GM04503 (cell line): ENCODE data around the gene PRPH2.

ENCODE experiments used
- DNase-seq: peaks from one replicate; pipeline ENCODE4 v3.0.0-alpha.2; 2012; ENCODE audit warnings: low read depth

PRPH2 gene, protein sequence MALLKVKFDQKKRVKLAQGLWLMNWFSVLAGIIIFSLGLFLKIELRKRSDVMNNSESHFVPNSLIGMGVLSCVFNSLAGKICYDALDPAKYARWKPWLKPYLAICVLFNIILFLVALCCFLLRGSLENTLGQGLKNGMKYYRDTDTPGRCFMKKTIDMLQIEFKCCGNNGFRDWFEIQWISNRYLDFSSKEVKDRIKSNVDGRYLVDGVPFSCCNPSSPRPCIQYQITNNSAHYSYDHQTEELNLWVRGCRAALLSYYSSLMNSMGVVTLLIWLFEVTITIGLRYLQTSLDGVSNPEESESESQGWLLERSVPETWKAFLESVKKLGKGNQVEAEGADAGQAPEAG

DNA sequence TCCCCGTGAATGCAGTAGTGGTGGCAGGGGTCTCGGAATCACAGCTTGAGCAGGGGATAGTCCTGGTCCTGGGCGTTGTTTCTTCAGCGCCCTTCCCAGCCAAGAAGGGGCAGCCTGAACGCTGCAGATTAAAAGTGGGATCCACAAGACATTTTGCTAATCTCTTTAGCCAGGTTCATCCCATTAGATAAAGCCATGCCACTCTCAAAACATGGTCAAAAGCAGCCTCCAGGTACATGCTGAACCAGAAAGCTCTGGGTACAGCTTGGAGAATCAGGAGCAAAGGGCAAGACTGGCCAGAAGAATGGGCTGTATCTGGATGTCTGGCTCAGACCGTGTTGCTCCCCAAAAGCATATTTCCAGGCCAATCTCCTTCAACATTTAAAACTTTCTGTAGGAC is at the start of gene PRPH2:
TSS of gene PRPH2 (minus strand) at position 101 of the 400 bp plus-strand sequence. CDS start 263 bp downstream, outside the sequence.
- no peak for DNase-seq

DNA sequence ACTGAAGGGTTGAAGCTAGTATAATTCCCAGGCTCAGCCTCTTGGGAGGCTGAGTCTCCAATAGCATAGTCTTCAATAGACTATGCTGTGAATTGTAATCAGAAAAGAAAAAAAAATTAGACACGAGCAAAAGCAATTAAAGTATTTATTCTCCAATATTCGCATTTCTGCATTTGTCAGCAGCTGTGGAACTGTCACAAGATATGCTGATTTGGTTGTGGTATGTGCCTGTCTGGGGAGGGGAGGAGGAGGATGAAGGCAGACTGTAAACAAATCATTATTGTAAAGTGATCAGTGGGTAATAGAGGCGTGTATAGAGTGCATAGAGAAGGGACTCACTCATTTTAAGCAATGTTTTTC is 49.3 kb upstream of the PRPH2 start:
- DNase-seq, result no peak

DNA sequence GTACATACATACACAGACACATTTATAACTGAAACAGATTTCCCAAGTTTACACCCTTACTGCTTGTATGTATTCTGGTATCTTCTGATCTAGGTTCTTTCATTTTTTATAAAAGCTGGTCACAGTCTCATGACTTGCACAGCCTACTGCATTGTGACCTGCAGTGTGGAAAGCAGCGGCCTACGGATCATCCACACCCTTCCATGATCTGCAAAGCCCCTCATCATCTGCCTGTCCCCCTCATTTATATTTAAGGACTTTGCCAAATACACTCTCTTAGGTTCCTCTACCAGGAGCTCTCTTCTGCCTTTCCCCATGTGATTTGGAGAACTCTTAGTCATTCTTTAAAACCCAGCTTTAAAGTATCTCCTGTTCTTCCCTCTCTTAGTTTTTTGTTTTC is 47.4 kb upstream of the PRPH2 start:
- no peak for DNase-seq

DNA sequence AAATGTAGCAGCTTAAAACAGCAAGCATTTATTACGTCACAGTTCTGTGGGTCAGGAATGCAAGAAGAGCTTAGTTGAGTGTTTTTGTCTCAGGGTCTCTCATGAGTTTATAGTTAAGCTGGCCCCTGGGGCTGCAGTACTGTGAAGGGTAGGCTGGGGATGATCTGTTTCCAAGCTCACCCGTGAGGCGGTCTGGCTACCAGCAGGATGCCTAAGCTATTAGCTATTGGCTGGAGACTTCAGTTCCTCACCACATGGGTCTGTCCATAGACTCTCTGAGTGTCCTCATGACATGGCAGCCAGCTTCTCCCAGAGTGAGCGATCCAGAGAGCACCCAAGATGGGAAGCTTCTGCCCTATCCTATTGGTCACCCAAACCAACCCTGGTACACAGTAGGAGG is 46.7 kb upstream of the PRPH2 start:
- no peak for DNase-seq

DNA sequence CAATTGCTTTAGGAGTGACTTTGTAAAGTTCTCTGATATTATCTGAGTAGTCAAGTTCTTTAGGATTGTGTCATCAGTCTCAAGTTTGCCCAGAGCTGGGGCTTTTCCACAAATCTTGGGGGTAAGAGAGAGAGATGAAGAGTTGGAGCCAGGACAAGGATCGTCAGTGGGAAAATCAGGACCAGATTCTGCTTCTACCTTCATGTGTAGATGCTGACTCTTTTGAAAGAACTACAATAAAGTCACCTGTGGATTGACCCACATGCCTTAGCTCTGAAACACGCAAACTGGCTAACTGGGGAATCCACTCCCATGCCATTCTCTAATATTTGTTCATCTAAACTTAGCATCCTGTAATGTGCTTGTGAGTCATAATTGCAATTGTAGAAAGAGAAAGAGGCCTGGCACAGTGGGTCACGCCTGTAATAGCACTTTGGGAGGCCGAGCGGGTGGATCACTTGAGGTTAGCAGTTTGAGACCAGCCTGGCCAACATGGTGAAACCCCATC is 43.8 kb upstream of the PRPH2 start:
- DNase-seq, result no peak

DNA sequence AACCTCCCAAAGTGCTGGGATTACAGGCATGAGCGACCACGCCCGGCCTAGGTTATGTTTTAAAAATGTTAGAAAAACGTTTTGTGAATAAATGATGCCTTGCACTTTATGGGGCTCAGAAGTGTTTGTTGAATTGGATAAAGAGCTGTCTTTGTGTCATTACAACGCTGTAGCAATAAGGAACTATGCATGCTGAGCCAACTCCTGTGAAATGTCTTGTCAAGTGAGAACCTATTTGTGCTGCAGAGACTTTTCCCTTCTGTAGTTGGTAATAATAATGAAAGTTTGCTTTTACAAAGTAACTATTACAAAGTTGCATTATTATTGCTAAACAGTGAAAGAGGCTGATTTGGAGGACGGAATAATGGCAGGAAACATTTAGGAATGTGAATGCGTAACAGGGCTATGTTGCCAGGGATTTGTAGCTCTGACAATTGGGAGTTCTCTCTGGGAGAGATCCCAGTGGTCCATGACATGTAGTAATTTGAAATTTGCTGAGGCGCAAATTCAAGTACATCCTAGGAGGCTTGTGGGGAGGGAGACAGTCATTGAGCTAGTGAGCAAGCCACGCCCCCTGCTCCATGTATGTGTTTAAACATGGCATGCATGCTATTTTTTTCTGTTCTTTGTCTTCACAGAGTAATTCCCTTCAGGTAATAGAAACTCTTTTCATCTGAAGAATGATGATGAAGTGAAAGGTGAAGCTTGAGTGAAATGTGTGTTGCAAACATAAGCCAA is 42.7 kb upstream of the PRPH2 start:
- no peak for DNase-seq

DNA sequence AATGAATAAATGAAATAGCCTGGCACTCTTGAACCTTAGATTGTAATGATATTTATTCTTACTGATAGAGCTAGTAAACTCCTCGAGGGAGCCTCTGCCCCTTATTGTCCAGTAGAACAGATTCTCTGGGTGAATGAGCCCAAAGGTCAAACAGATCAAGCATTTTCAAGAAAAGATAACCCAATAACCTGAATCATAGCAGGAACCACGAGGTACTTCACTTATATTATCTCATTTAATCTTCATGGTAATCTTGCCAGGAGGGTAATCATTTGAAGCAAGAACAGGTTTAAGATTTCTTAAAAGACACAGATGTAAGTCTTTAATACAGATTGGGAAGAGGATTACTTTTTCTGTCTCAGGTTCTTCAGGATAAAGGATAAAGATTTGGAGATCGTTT is 40.6 kb upstream of the PRPH2 start:
- no peak for DNase-seq

DNA sequence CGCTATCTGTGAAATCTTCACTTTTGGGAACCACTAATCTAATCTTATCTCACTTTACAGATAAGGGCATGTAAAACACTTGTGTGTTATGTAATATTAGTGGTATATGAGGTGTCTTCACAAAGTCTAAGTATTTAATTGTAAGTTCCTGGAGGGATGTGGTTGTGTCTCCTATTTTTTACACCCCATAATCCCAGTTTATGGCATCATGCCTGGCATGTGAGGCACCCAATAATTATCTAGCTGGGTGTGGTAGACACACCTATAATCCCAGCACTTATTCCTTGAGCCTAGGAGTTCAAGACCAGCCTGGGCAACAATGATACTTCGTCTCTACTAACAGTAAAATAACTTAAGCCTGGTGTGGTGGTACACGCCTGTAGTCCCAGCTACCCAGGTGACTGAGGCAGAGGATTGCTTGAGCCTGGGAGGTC is 40.0 kb upstream of the PRPH2 start:
- no peak for DNase-seq

DNA sequence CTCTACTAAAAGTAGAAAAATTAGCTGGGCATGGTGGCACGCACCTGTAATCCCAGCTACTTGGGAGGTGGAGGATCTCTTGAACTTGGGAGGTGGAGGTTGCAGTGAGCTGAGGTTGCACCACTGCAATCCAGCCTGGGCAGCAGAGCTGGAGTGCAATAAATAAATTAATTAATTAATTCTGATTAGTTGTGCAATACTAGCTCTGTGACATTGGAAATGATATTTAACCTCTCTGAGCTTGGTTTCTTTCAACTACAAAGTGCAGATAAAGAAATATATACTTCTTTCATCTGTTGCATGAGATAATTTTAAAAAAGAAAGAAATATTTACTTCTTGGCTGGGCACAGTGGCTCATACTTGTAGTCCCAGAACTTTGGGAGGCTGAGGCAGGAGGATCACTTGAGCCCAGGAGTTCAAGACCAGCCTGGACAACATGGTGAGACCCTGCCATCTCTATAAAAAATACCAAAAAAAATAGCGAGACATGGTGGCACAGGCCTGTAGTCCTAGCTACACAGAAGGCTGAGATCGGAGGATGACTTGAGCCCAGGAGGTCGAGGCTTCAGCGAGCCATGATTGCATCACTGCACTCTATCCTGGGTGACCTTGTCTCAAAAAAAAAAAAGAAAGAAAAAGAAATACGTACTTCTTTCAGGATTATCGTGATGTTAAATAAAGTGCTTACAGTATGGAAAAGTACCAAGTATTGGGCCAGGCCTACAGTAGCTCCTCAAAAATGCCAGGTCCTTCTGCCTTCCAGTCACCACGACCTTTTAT is 39.1 kb upstream of the PRPH2 start:
- DNase-seq, result no peak

DNA sequence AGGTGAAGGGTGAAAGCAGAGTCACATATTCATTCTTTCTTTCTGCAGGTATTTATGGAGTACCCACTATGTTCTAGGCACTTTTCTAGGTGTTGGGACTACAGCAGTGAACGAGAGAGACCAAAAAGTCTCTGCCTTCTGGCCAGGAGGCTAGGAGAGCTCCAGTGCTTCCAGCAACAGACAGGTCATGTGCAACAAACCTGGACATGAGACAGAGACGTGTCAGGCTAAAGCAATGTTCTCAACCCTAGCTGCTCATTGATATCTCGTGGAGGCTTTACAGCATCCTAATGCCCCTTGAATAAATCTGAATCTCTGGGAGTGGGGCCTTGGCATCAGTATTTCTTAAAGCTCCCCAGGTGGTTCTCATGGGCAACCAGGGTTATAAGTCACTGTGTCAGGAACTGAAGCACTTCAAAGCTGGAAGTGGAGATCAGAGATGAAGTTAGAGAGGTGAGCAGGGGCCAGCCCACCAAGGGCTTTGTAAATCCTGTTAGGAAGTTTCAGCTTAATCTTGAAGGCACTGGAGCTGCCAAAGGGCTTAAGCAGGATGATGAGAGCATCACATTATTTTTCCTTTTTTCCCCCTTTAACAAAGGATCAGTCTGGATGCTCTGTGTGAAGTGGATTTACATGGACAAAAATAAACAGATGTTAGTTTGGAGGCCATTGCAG is 36.5 kb upstream of the PRPH2 start:
- no peak for DNase-seq

DNA sequence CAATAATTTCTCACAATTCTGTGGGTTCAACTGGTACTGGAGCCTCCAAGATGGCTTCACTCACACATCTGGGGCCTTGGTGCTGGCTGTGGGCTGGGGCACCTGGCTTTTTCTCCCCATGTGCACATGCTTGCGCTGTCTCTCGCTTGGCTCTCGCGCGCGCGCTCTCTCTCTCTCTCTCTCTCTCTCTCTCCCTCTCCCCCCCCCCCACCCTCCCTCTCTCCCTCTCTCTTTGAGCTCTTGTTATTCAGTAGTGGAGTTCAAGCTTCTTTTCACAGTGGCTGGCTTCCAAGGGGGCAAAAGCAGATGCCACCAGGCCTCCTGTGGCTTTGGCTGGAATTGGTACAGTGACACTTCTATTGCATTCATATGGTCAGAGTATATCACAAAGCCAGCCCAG is 34.3 kb upstream of the PRPH2 start:
- no peak for DNase-seq

DNA sequence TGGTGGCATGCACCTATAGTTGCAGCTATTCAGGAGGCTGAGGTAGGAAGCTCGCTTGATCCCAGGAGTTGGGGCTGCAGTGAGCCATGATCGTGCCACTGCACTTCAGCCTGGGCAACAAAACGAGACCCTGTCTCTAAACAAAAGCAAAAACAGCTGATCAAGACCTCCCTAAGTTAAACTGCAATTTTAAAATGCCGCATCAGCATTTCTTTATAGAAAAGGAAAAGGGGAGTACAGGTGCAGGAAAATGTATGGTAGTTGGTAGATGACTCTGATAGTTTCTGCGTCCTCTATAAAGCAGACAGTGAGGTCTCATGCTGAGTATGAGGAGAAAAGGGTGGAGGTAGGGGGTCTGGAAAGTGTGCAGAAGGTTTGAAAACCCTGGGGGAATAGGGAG is 32.4 kb upstream of the PRPH2 start:
- no peak for DNase-seq

DNA sequence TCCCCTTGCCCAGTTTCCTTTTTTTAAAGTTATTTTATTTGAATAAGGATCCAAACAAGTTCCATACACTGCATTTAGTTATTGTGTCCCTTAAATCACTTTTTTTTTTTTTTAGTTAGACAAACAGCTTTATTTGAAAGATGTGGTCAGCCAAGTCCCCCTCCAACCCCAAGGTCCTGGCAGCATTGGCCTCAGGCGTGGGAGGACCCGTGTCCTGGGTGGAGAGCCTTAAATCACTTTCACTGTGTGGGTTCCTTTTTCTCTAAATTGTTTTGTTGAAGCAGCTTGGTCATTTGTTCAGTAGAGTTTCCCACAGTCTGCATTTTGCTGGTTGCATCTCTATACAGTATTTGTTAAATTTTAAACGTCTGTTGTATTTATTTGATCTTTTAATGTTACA is 28.7 kb upstream of the PRPH2 start:
- no peak for DNase-seq

DNA sequence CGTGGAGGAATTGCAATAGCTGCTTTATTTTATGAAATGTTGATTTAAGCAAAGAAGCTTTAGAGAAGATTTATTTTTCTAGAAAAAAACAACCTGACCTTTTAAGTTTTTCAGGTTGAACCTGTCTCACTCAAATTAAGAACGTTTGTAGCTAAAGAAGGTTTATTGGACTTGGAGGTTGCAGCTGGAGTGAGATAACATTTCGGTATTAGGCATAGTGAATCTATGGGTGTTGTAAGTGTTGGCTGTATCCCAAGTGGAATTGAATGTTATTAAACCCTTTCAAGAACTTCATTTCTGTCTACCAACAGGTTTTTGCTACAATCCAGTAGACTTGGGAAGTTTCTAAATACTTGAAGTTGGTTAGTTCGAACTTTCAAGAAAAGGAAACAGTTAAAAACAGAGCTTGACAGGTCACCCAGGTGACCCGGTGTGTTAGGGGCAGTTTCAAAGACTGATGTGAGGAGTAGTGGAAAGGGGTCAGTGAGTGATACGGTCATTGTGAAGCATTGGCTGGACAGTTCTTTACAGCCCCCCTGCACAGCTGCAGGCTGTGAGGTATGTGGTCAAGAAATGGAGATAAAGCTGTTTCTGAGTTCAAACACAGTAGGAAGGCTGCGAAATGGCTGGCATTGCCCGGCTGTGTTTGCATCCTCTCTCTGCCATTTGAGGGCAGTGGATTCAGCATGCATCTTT is 26.0 kb upstream of the PRPH2 start:
- no peak for DNase-seq

DNA sequence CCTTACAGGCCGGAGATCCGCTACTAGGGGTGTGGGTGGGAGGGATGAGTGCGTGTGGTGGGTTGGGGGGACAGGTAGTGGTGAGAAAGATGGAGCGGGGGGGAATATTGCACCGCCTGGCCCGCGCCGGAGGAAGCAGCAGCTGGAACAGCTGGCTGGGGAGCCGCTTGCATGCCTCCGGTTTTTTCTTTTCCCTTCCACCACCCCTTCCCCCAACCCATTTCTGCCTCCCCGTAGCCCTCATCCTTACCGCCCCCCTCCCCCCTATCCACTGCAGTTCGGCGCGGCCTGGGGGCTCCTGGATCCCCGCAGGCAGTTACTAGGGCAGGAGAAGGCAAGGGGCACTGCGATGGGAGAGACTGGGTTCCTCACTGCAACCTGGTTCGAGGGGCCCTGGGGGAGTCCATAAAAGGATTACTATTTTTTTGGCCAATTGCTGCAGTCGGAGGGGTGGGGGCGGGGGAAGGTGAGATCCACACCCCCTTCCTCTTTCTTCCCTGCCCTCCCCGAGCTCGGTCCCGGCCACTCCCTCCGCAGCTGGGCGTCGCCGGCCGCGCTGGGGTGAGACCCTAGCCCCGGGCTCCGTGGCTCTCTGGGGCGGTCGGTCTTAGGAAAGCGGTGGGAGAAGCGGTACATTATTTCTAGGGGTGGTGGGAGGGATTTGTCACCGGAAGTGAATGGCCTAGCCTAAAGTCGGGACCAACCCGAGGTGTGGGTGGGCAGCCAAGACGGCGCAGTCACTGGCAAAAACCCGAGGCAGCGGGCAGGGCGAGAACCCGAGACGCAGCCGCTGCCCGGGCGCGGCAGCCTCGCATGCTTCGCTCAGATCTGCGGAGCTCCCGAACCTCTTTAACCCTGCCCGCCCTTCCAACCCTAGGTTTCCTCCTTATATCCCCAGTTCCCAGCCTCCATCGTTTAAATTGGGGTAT is 24.3 kb upstream of the PRPH2 start:
- no peak for DNase-seq

DNA sequence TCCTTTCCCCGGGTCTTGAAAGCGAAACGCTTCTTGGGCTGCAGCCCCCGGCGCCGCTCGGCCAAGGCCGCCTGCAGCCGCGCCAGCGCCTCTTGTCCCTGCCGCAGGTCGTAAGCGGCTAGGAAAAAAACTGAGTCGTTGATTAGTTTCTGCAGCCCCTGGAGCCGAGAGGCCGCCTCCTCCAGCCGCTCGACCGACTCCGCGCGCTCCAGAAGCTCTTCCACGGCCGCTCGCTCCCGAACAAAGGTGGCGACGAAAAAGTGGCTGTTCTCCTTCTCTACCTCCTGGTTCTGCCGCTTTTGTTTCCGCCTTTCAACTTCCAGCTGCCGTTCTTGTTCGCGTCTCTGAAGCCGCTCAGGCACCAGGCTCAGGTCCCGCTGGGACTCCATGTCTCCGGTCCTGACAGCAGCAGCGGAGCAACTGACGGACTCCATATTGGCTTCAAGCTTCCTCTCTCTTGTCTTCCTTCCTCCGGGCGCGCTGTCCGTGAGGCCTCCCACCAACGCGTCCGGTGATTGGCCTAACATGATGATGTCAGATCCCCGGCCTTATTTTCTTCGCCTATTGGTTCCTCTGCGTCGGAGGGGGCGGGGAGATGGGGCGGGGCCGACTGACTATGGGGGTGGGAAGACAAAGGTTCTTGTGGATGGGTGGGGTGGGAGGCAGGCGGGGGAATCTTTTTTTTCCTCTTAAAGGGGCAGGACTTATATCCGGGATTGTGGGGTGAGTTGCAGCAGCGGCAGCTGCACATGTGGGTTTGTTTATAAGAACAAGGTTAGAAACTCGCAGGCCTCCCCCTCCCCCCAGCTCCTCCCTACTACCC is 23.5 kb upstream of the PRPH2 start, which contains the start of gene TBCC:
TSS of gene TBCC (minus strand) at position 464 of the 823 bp plus-strand sequence. CDS start at position 434, 30 bp downstream.
- DNase-seq, result peak; percentile 91

DNA sequence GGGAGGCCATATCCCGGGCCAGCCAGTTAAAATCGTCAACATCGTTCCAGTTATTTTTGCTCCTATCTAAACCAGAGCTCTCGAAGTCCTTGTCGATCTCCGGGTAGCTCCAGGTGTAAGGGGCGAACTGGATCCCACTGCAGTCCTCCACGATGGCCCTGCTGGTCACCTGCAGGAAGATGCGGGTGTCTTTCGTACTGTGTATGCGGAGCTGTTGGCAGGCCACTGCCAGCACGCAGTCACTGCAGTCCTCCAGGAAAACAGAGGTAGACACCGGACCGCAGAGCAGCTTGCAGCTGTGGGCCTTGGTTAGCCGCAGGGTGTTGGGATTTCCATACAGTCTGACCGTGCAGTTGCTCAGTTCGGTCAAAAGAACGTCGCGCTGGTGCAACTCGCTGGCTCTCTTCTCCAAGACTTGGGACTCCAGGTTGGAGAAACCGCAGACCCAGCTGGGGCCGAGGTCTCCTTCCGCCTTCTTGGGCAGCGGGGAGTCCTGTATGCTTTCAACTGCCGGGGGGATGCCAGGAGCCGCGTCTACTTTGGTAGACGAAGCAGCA is 22.8 kb upstream of the PRPH2 start:
- DNase-seq, result no peak

DNA sequence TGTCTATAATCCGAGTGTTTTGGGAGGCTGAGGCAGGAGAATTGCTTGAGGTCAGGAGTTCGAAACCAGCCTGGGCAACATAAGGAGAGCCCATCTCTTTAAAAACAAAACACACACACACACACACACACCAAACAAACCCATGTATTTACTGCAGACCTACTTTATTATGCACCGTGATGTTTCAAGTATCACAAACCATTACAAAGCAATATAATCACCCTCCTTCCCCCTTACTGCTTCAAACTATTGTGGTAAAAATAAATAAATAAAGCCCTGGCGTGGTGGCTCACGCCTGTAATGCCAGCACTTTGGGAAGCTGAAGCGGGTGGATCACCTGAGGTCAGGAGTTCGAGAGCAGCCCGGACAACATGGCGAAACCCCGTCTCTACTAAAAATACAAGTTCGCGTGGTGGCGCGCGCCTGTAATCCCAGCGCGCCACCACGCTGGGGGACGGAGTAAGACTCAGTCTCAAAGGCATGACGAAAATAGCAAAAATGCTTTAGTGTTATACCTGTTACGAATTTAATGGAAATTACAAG is 22.0 kb upstream of the PRPH2 start:
- DNase-seq, result no peak
